NCI-H345 treated with DMSO at 0.1 percent for 48 hours (cell line): ENCODE results near the gene COL23A1.

Experiments
- DNase-seq: peaks from one replicate; lab custom pipeline; 2025; ENCODE audit not compliant: unreplicated experiment; lab: John Stamatoyannopoulos, UW

COL23A1 gene

DNA sequence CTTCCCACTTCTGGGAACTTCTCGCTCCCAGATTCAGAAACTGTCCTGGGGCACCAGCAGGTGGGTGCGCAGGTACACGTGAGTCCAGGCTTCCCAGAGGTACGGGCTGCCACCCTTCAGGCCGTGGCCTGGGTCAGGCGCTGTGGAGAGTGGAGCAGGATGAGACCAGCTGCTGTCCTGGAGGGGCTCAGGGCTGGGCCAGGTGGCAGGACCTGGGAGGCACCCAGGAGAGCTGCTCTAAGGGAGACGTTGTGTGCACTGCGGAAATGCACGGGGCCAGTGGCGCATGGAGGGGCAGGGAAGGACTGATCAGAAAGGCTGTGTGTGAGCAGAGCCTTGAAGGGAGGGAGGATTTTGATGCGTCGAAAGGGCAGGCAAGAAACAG is 222.5 kb downstream of the COL23A1 start:
- DNase-seq: no peak

DNA sequence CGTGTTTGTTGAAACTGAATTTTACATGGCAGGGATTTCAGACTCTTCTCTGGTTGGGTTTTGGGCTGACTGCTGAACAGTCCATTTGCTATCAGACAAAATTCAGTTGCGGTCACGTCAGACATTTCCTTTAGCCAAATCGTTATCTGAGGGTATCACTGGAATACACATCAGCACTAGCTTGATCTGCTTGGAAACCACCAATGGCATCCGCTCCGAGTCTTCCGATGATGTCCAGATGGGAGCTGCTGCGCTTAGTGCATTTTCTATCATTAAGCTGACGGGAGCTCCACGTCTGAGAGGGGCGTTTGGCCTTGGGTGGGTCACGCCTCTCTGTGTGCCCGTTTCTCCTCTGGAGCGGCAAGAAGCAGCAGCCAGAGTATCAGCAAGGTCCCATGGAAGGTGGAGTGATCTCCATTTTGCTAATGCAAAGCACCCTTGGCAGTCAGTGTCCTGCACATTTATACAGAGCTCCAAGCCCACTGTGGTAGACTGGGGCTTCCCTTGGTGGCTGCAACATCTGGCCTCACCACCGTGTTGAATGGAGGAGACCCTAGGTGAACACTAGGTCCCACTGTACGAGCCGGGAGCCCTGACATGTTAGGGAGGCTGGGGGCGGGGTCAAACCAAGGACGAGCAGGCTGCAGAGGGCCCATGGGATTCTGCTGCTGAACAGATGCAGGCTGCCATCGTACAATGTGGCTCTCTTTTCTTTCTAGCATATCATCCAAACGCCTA is 223.0 kb downstream of the COL23A1 start:
- no peak for DNase-seq

DNA sequence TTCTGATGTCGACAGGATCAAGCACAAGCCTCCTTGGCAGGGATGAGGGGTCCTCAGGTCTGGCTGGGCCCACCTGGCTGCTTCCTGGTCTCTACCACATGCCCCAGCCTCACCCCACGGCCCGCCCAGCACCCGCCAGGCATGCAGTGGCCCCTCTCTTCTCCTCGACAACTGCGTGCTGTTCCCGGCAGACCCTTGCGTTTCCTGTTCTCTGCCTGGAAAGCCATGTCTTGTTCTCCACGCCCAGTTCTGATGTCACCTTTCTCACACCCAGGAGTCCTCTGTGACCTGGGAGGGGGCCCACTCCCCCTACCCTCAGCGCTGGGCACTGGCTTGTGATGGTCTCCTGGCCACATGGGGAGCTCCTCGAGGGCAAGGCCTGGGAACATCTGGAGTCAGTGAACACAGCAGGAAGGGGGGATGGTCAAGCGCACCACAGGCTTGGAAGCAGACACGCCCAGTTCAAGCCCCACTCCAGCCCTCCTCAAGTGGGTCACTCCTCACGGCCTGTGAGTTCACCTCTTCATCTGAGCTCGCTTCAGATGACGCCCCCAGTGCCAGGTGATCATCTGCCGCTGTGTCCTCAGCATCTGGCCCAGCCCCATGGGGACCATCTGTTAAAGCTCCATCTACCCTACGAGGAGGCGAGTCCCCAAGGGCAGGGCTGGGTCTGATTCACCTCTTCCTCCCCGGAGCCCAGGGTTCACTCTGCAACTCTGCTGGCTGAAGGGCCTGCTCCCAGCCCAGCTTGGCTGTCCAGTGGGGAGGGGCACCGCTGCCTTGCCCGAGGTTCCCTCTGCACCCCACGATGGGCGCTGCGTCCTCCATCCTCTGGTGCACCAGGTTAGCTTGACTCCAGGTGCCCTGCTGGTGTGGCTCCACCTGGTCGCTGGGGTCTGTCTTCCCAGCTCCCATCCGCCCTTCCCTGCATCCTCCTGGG is 224.4 kb downstream of the COL23A1 start:
- no peak for DNase-seq

DNA sequence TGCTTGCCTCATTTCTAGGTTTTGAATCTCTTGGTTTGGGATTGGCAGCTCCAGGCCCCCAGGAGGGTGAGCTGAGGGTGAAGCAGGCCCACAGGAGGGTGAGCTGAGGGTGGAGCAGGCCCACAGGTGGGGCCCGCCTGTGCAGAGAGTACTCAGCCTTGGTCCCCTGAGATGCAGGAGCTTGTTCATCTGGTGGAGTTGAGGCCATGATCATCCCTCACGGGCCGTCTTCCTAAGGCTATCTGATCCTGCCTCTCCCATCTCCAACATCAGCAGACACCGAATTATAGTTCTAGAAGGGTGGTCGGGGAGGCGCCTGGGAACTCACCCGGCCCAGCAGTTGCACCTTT is 225.9 kb downstream of the COL23A1 start:
- DNase-seq: no peak

DNA sequence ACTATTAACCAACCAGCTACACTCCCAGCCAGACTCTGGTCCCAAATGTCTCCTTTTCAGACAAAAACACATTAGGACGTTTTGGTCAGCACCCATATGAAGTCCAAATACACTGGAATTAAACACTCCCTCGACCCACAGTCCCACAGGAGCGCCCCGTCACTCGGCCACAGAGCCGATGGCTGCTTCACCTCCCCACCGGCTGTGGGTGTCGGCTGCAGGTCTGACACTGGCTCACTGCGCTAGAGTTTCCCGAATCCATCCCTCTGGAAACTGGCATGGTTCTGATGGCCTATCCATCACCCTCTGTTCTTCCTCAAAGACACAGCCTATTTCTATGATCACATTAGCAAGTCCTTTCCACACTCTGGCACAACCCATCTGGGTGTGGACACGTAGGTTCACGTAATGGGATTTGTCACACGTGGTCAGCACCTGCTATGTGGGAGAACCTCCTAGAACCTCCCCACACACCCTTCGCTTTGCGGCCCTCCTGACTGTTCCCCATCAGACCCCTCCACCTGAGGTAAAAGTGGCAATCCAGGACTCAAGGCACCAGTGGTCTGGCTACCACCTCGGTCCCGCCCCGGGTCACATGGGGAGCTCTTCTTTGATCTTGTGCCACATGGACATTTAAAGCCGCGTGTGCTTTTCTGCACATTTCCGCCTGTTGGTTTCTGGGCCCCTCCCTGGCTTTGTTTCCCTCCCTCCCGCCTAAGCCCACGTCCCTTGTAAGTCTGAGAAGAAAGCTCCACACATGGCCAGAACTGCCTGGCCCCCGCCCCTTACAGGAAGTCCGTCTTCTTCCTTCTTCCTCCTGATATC is 226.5 kb downstream of the COL23A1 start:
- DNase-seq: no peak

DNA sequence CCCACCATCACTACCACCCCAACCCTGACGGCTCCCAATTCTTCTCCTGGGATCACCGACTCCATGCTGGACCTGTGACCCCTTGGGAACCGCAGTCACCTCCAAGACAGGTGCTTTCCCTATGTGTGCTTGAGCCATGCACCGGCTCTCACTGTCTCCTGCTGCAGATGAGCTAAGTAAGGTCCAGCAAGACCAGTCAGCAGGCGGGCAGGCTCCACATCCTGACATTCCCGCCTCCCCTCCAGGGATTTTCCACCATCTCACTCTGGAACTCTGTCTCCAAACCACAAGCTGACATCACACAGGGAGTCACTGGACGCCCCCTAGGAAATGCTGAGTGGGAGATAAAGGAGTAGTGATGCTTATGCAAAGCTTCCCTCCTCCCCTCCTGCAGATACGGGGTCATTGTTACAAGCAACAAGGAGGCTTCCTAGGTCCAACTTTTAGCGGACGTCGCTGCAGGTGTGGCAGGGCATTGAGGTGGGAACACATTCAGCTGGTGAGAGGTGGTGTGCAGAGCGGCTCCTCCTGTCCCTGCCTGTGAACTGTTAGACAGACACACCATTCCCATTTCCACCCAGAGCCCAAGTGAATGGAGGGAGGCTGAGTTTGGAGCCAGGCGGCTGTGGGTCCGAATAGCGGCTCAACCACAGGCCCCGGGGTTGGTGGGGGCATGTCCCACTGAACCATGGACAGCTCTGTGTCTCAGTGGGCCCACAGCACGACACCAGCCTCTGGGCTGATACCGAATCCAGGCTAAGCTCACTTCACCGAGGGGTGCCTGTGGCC is 228.3 kb downstream of the COL23A1 start:
- no peak for DNase-seq

DNA sequence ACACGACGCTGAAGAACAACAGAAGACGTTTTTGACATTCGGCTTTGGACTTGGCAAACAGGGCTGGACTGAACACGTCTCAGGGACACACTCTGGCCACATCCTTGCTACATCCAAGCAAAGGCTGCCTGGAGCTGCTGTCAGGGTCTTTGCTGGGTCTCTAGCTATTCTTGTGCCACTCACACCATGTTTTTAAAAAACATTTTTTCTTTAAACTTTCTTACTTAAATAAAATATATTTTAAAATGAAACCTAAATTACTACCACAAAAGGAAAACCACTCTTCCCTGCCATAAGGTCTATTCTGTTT is 229.3 kb downstream of the COL23A1 start:
- no peak for DNase-seq

DNA sequence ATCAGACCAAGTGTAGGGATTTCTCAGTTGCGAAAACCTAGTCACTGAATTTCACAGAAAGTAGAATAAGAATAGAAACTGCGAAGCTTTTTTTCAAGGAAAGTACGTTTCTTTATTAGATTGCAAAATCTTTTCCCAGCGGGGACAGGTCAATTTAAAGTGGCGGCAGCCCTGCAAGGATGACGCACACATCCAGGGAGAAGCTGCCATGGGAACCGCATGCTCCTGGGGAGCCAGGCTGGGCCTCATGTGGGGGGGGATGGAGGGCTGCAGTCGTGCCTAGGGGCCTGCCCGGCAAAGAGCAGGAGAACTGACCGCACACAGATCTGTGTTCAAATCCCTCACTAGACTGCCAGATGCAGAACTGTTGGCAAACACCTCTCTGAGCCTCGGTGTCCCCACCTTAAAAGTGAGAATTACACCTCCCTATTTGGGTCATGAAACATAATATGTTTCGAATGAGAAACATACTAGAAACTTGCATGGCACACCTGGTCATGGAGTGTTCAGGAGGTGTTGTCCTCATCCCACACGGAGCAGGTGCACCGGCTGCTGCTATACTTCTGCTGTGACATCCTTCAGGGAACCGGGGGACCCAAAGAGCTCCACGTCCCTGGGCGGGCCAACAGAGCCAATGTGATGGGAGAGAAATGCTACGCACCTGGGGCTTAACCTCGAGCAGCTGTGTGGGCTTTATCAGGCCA is 229.8 kb downstream of the COL23A1 start:
- DNase-seq: no peak

DNA sequence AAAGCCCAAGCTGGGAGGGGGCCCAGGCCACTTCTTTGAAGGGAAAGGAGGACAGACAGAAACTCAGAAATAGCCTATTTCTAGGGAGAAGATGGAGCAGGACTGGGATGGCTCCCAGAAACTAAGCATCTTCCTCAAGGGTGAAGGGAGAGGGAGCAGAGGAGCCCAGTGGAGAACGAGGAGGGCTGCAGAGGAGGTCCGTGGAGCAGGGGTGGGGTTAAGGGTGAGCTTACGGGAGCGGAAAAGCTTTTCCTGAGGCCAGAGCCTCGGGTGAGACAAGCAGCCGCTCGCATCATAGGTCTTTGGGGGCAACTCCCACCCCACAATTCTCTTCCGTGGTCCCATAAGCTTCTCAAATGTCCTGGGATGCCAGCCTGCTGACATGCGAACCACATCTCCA is 230.5 kb downstream of the COL23A1 start:
- no peak for DNase-seq

DNA sequence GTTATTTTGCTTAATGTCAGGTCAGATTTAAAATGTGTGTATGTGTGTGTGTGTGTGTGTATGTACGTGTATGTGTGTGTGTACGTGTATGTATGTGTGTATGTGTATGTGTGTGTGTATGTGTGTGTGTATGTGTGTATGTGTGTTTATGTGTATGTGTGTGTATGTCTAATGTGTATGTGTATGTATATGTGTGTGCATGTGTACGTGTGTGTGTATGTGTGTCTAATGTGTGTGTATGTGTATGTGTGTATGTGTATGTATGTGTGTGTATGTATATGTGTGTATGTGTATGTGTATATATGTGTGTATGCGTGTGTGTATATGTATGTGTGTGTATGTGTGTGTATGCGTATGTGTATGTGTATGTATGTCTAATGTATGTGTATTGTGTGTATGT is 232.5 kb downstream of the COL23A1 start:
- no peak for DNase-seq

DNA sequence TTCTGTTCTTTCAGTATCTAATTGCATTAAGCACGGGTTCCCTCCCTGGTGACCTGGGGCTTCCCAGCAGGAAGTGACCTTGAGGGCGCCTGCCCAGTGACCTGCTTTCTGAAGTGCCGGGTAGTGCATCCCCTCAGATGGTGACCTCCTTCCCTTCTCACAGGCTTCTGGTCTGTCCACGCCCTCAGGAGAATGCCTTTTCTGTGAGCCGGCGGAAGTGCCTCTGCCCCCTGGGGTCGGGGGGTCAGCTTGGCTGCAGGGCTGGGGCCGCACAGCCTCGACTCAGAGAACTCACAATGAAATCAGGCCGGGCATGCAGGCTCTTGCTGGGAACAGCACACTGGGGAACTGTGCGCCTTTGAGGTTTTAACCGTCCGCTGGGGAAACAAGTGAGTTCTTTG is 233.1 kb downstream of the COL23A1 start:
- DNase-seq: no peak

DNA sequence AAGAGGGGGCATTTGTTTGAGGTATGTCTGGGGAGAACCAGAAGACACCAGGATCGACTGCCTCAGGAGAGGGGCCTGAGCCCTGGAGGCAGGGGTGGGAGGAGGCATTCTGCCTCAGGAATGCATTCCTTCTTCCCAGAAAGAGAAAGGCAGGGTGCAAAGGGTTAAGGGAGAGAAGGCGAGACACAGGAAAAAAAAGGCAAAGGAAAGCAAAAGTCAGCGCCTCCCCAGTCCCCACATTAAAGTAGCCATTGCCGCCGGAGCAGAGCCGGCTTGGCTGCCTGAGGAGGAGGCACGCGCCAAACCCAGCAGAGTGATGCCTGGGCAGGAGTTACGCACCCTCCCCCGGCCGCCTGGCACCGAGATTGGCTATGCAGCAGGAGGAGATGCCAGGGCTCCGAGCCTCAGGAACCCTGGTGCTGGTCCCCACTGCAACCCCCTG is 233.7 kb downstream of the COL23A1 start:
- DNase-seq: no peak

DNA sequence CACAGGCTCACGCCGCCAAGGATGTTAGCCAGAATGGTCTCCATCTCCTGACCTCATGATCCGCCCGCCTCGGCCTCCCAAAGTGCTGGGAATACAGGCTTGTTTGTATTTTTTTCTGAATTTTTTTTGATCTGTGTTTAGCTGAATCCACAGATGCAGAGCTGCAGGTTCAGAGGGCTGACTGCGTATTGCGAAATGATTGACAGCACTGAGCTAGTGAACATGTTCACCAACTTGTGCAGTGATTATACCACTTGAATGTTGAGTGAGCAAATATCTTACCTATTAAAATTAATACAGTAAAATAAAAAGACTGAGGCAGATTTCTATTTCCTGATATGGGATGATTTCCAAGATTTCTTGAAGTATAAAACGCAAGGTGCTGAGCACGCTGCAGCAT is 234.5 kb downstream of the COL23A1 start:
- DNase-seq: no peak

DNA sequence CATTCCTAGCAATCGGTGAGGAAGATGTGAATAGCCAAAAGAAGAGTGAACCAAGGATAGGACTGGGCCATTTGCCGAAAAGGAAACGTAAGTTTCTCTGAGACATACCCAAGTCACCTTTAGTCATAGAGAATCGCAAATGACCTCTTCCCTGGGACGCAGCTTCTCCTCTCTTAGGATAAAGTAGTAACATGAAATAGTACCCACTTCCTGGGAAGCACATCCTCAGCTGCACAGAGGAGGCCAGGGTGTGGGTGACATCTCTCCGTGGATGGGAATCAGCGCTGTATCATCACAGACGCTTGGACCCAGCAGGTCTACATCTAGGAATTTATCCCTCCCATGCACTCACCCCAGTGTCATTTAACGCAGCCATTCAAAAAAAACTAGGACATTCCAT is 236.7 kb downstream of the COL23A1 start:
- no peak for DNase-seq

DNA sequence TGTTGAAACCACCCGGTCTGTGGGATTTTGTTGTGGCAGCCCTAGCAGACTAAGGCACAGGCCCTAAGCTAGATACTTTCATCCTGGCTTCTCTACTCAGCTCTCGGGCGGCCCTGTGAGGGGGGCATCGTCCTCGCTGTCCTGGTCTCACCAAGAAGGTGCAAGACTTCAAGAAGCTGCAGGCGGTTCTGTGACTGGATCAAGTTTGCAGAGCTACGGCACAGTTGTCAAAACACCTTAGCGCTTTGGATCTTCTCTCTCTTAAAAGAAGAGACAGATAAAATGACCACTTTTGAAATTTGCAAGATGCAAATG is 238.2 kb downstream of the COL23A1 start:
- DNase-seq: no peak

DNA sequence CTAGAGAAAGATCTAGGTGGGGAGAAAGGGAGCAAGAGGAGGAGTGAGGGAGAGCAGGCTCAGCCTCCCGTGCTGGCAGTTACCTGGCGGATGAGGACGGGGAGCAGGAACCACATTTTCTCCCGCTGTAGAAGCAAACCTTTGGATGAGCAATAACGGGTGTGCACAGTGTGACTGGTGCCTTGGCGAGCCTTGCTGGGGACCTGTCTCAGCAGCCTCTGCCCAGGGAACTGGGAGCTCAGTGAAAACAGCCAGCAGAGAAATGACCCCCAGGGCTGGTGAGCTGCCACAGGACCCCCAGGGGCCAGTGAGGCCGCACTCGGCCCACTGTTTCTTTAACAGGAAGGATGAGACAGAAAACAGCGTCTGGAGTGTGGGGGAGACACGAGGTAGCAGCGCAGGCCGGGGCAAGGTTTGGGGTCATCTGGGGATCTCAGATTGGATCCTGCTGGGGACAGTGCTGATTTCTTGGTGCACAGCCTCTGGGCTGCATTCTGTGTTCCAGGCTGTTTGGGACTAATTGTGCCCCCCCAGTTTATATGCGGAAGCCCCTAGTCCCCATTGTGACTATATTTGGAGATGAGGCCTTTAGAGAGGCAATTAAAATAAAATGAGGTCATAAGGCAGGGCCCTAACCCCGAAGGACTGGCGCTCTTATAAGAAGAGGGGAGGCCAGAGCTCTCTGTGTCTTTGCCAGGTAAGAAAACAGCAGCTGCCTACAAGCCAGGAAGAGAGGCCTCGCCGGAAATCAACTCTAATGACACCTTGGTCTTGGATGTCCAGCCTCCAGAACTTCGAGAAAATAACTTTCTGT is 238.8 kb downstream of the COL23A1 start:
- no peak for DNase-seq

DNA sequence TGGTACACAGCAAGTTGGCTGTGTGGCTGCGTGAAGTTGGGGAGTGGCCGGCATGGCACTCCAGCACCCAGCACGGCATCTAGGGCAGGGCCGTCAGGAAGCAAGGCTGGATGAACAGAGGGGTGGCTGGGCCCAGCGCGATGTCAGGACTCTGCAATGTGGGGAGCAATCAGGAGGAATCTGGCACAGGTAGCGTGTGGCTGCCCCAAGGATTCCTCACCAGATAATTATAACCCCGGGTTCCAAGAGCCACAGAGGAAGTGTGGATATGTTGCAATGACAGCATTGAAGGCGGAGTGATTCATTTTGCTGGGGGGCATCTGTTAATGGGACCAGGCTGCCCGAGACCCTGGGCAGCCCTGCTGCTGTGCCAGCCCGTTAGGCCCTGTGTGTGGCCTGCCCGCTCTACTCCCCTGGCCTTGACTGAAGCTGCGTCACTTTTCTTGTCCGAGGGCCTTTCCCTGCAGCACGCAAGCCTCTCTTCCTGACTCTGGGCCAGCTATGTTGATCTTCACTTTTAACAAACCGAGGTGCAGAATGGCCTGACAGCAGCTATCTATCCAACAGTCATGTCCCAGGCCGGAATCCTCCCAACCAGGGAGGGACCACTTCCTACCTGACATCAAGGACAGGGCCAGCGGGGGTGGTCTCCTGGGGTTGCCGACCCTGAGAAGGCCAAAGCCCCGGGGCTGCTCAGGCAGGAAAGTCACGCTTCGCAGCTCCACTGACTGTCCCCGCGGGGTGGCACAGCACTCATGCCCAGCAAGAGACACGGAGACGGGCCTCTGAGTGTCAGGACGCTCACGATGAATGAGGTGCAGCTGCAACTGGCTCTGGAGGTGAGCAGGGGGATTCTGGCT is 239.6 kb downstream of the COL23A1 start:
- no peak for DNase-seq

DNA sequence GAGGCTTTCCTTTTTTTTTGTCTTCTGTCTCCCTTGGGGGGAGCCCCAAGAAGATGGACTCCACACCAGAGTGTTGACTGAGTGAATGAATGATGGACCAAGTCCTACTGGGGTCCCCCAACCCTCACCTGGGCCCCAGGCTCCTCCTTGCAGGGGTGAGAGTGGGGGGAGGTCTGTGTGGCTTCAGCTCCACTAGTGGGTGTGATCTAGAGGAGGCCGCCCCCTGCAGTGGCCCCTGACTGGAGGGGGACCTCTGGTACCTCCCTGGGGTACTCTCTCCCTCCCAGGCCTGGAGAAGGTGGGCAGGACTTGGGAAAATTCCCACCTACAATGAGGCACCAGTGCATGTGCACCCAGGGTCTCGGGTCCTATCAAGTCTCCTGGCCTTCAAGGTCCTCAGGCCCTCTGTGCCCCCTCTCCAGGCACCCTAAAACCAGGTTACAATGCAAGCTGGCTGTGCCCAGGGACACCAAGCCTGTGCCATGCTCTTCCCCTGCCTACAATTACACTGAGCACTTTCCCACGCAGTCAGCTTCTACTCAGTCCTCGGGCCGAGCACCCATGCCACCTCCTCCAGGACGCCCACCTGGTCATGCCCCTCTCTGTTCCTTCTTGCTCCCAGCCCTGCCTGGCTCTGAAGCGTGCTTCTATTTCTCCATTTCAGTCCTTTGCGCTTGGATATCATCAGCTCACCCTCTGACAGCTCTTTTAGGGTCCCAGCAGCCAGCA is 240.4 kb downstream of the COL23A1 start:
- no peak for DNase-seq
